H1 (cell line): ENCODE measurements around the gene EEF1AKMT2. TPM values are rescaled to one million over a fixed set of nuclear protein-coding genes. Genes with fewer than 3 reads are reported as not detected.

Source experiments
- CTCF ChIA-PET: fragments of 300-600 bp; sonication (Branson Sonifier 250); formaldehyde crosslinking; loops from one replicate; lab custom pipeline; 2021; ENCODE audit not compliant: partially characterized antibody; lab: Charles Lee
- POLR2A ChIA-PET: fragments of 300-600 bp; sonication (Branson Sonifier 250); formaldehyde crosslinking; loops from one replicate; lab custom pipeline; 2021; ENCODE audit warnings: inconsistent platforms; ENCODE audit not compliant: partially characterized antibody; lab: Charles Lee
- DNase-seq, 2 experiments: peaks; one replicate each; pipeline versions ENCODE4 v3.0.0 to v3.0.0-alpha.2; 2010 to 2022; ENCODE audit warnings: low spot score in 2 of 2, low read depth in 1 of 2, mixed read lengths in 1 of 2
- FAIRE-seq: peaks from 2 replicates; lab custom pipeline; 2011; peaks lifted over from hg19 to GRCh38; lab: Jason Lieb, UNC
- H2AFZ ChIP-seq: 2 replicates; pipeline ENCODE4 v1.8.1; 2012; ENCODE audit warnings: low read length, inconsistent platforms
- H2AK5ac ChIP-seq: 2 replicates; pipeline ENCODE4 v1.6.1; 2013; ENCODE audit warnings: low read depth, low read length
- H2BK120ac ChIP-seq: replicated peaks from 2 replicates; pipeline ENCODE3; 2013; ENCODE audit warnings: low read depth, low read length, inconsistent platforms
- H2BK12ac ChIP-seq: 2 replicates; pipeline ENCODE4 v1.6.1; 2013; ENCODE audit warnings: low read depth, low read length
- H2BK15ac ChIP-seq: 2 replicates; pipeline ENCODE4 v1.6.1; 2013; ENCODE audit warnings: low read length
- H2BK20ac ChIP-seq: 2 replicates; pipeline ENCODE4 v1.6.1; 2013; ENCODE audit warnings: low read length
- H2BK5ac ChIP-seq: 2 replicates; pipeline ENCODE4 v1.6.1; 2013; ENCODE audit warnings: low read depth, low read length
- H3K14ac ChIP-seq: 2 replicates; pipeline ENCODE4 v1.6.1; 2013; ENCODE audit warnings: inconsistent platforms; ENCODE audit not compliant: insufficient read length
- H3K18ac ChIP-seq: 2 replicates; pipeline ENCODE4 v1.6.1; 2013; ENCODE audit warnings: low read length; ENCODE audit errors: extremely low read depth
- H3K23ac ChIP-seq: 2 replicates; pipeline ENCODE4 v1.6.1; 2013; ENCODE audit warnings: inconsistent platforms; ENCODE audit not compliant: insufficient read length
- H3K23me2 ChIP-seq: 2 replicates; pipeline ENCODE4 v1.6.1; 2013; ENCODE audit warnings: low read depth, low read length
- H3K27ac ChIP-seq: 2 replicates; pipeline ENCODE4 v1.6.1; 2011; ENCODE audit warnings: low read depth, low read length, inconsistent platforms
- H3K27me3 ChIP-seq, 4 experiments: replicated peaks in 1 of 4; 1 replicate in 1 of 4; 2 replicates in 3 of 4; pipeline versions ENCODE4 v1.6.1 to v1.8.1; 2011 to 2013; ENCODE audit warnings: low read length in 3 of 4, mild to moderate bottlenecking in 3 of 4, inconsistent platforms in 2 of 4, mixed read lengths in 2 of 4, moderate library complexity in 1 of 4; ENCODE audit not compliant: control insufficient read depth in 3 of 4, insufficient read depth in 3 of 4; ENCODE audit errors: extremely low read depth in 1 of 4
- H3K36me3 ChIP-seq, 4 experiments: 2 replicates each; pipeline versions ENCODE4 v1.6.1 to v1.8.1; 2011 to 2013; ENCODE audit warnings: mild to moderate bottlenecking in 4 of 4, low read length in 3 of 4, moderate library complexity in 2 of 4, control low read depth in 1 of 4, inconsistent platforms in 1 of 4; ENCODE audit not compliant: insufficient read depth in 4 of 4, control insufficient read depth in 2 of 4
- H3K4ac ChIP-seq: replicated peaks from 2 replicates; pipeline ENCODE3; 2013; ENCODE audit warnings: low read length, low read depth, mixed read lengths, inconsistent platforms; ENCODE audit not compliant: insufficient read length
- H3K4me1 ChIP-seq, 4 experiments: replicated peaks in 1 of 4; 1 replicate in 1 of 4; 2 replicates in 3 of 4; pipeline versions ENCODE4 v1.6.1 to v1.8.1; 2011 to 2013; ENCODE audit warnings: low read length in 3 of 4, inconsistent platforms in 2 of 4, mixed read lengths in 1 of 4; ENCODE audit not compliant: insufficient read depth in 4 of 4, control insufficient read depth in 3 of 4
- H3K4me2 ChIP-seq, 2 experiments: 2 replicates each; pipeline versions ENCODE4 v1.6.1 to v1.8.1; 2011 to 2013; ENCODE audit warnings: low read depth in 2 of 2, low read length in 2 of 2, control low read depth in 1 of 2, inconsistent platforms in 1 of 2, mild to moderate bottlenecking in 1 of 2; ENCODE audit not compliant: insufficient read depth in 1 of 2
- H3K4me3 ChIP-seq, 4 experiments: fragments of 200-600, 300-600 bp in 1 of 4; sonication (generic), shearing (Covaris generic), sonication (Bioruptor Twin) in 1 of 4; 2 replicates each; pipeline versions ENCODE4 v1.5.1 to v1.8.1; 2011 to 2016; ENCODE audit warnings: low read length in 4 of 4, low read depth in 3 of 4, control low read depth in 2 of 4, inconsistent platforms in 2 of 4, mild to moderate bottlenecking in 2 of 4, mixed read lengths in 1 of 4, moderate library complexity in 1 of 4; ENCODE audit not compliant: insufficient read depth in 2 of 4; ENCODE audit errors: extremely low read depth in 1 of 4
- H3K56ac ChIP-seq: replicated peaks from 2 replicates; pipeline ENCODE3; 2013; ENCODE audit warnings: low read depth, mild to moderate bottlenecking, mixed read lengths, low read length, inconsistent platforms; ENCODE audit not compliant: insufficient read length
- H3K79me1 ChIP-seq: 2 replicates; pipeline ENCODE4 v1.6.1; 2013; ENCODE audit warnings: low read depth, low read length, control low read depth
- H3K79me2 ChIP-seq, 2 experiments: 2 replicates each; pipeline versions ENCODE4 v1.6.1 to v1.8.1; 2012 to 2013; ENCODE audit warnings: low read length in 2 of 2, mild to moderate bottlenecking in 2 of 2, inconsistent platforms in 1 of 2; ENCODE audit not compliant: insufficient read depth in 2 of 2, control insufficient read depth in 1 of 2
- H3K9ac ChIP-seq, 4 experiments: replicated peaks in 1 of 4; 1 replicate in 1 of 4; 2 replicates in 3 of 4; pipeline versions ENCODE4 v1.6.1 to v1.8.1; 2011 to 2013; ENCODE audit warnings: low read depth in 3 of 4, low read length in 3 of 4, control low read depth in 2 of 4, mild to moderate bottlenecking in 2 of 4, moderate library complexity in 2 of 4, inconsistent platforms in 1 of 4; ENCODE audit errors: extremely low read depth in 1 of 4
- H3K9me3 ChIP-seq, 2 experiments: 2 replicates each; pipeline versions ENCODE4 v1.6.1 to v1.8.1; 2012 to 2013; ENCODE audit warnings: mild to moderate bottlenecking in 2 of 2, moderate library complexity in 2 of 2, control low read depth in 1 of 2, inconsistent platforms in 1 of 2, low read depth in 1 of 2, low read length in 1 of 2, mixed read lengths in 1 of 2; ENCODE audit not compliant: insufficient read depth in 2 of 2
- H4K20me1 ChIP-seq, 2 experiments: replicated peaks in 1 of 2; 2 replicates each; pipeline versions ENCODE3 to v1.8.1; 2011 to 2013; ENCODE audit warnings: inconsistent platforms in 2 of 2, low read length in 2 of 2, mild to moderate bottlenecking in 1 of 2; ENCODE audit not compliant: insufficient read depth in 2 of 2, control insufficient read depth in 1 of 2
- H4K5ac ChIP-seq: 2 replicates; pipeline ENCODE4 v1.6.1; 2013; ENCODE audit warnings: low read length, low read depth, mixed read lengths, inconsistent platforms; ENCODE audit not compliant: insufficient read length
- H4K8ac ChIP-seq: 2 replicates; pipeline ENCODE4 v1.8.0; 2013; ENCODE audit warnings: mild to moderate bottlenecking, moderate library complexity, low read length, inconsistent platforms; ENCODE audit not compliant: insufficient read depth; ENCODE audit errors: extremely low read depth
- H4K91ac ChIP-seq: replicated peaks from 2 replicates; pipeline ENCODE3; 2013; ENCODE audit warnings: low read length, mixed read lengths, inconsistent platforms; ENCODE audit not compliant: insufficient read length
- POLR2A ChIP-seq, 2 experiments: IDR thresholded peaks; 1 replicate in 1 of 2; 2 replicates in 1 of 2; pipeline ENCODE4 v1.6.1; 2011; ENCODE audit warnings: low read depth in 2 of 2, low read length in 2 of 2, mild to moderate bottlenecking in 2 of 2; ENCODE audit errors: control extremely low read depth in 1 of 2
- WGBS, 2 experiments: shearing (Covaris generic) in 1 of 2; methylation state at CpG; one replicate each; pipeline versions ENCODE4 v1.1.6 to v1.1.7; 2013 to 2015; ENCODE audit warnings: low lambda C conversion rate in 2 of 2, mixed read lengths in 2 of 2, inconsistent platforms in 1 of 2, low coverage in 1 of 2, missing lambda C conversion rate in 1 of 2; ENCODE audit not compliant: insufficient replicate concordance in 2 of 2, insufficient coverage in 1 of 2, insufficient read length in 1 of 2; ENCODE audit errors: extremely low coverage in 1 of 2, missing lambda C conversion rate in 1 of 2; 5-methylcytosine and 5-hydroxymethylcytosine counted together
- polyA plus RNA-seq, 7 experiments: library from polyadenylated mRNA; depleted of rRNA in 3 of 7; stranded (reverse) in 5 of 7; unstranded in 2 of 7; fragments of >200 nt in 5 of 7; fragments of 200-250 nt in 2 of 7; gene quantifications; 1 replicate in 5 of 7; 2 replicates in 1 of 7; 4 replicates in 1 of 7; pipeline versions ENCODE4 v1.2.1 to v1.2.3, GENCODE V29; 2011 to 2013; ENCODE audit warnings: missing spikeins in 2 of 7, mixed read lengths in 2 of 7
- total RNA-seq: library from RNA; stranded (reverse); fragmentation: NEBNext Ultra II Directional; extraction: Animal tissue kit (Norgen Biotek cat#: 25700); gene quantifications from 2 replicates; pipeline ENCODE4 v1.2.1, GENCODE V29; 2021

EEF1AKMT2 gene
- total and polyA plus RNA-seq, 2 of the 8 experiments (the other 6 are each of a cell fraction or from before 2014, with no cell fraction given), result 9.8 to 26.8 TPM

- Histone ChIP-seq H3K4me1 (peaks cover 25 to 40% (median 26%) of the 10 kb centered on the region in 4 experiments), H2BK12ac (0 out of 2 replicates have a peak overlapping the region, but pooled peaks have one; percentile 35), H3K79me2 (peaks cover 0 to 9% of the 10 kb centered on the region in 2 experiments; a peak in 2 of 4 replicates), H3K18ac (no peak overlapping the region), H3K4me3 (peak overlapping the region in 3 of 4 experiments; percentile 65 to 78 (median 76); a peak in 4 of 8 replicates), H2BK20ac (no peak overlapping the region), H3K14ac (no peak overlapping the region), H2BK5ac (no peak overlapping the region), H4K91ac (no peak overlapping the region), H3K27me3 (peaks cover 1 to 21% (median 14%) of the 10 kb centered on the region in 4 experiments; a peak in 6 of 7 replicates), H3K56ac (no peak overlapping the region), H2AK5ac (no peak overlapping the region; the same call in 1 of the 2 replicates), H2BK15ac (no peak overlapping the region), H2BK120ac (no peak overlapping the region), H3K27ac (no peak overlapping the region), H3K4ac (no peak overlapping the region), H3K4me2 (peak overlapping the region; percentile 90 to 91), H3K23ac (no peak overlapping the region), H4K20me1 (peaks cover 7 to 18% of the 10 kb centered on the region in 2 experiments), H4K8ac (no peak overlapping the region), H3K79me1 (peaks cover 9% of the 10 kb centered on the region; the same call in 1 of the 2 replicates), H3K9ac (no peak overlapping the region), H4K5ac (no peak overlapping the region), H3K9me3 (no peaks in the 10 kb centered on the region), H3K23me2 (peaks cover 14% of the 10 kb centered on the region), H3K36me3 (no peaks in the 10 kb centered on the region), H2AFZ (no peak overlapping the region)
- no peak for TF ChIP-seq POLR2A (IDR thresholded peaks at IDR 0.05; ENCODE audit: control extremely low read depth in 1 of 2, low read depth in 2 of 2, low read length in 2 of 2)
- 61% methylated on average over 9 of the region's 9 CpGs; no CpG with 5 or more reads in 1 of the 2 experiments for WGBS, 2 experiments
- DNase-seq, result no peak
- FAIRE-seq, result no peak
- POLR2A ChIA-PET, result interaction anchor here (0.9 to 2.8 kb wide), 4 partner anchors 15 to 120 kb away, joined by 3 to 11 read pairs (median 4); partner anchors contain the start of gene EEF1AKMT2
- CTCF ChIA-PET, result interaction anchor here (0.7 to 5.3 kb wide), 53 partner anchors 10 to 354 kb away, joined by 3 to 86 read pairs (median 6); no protein-coding TSS in a partner anchor
Observed at GRCh38 chr10:124741922-124742412, 49.7 kb downstream of the EEF1AKMT2 start.
